Measurements from ENCODE around the gene ERFL.

GRCh38 chr19:41928754-41929535 is 696 bp upstream of the ERFL start:
- TF ChIP-seq TAF1 (IDR thresholded peaks at IDR 0.05; ENCODE audit: low read depth) (no peak), CEBPB (IDR thresholded peaks at IDR 0.05) (no peak), EGR1 (IDR thresholded peaks at IDR 0.05) (no peak), REST (IDR thresholded peaks at IDR 0.05; ENCODE audit: low read depth) (no peak), EP300 (IDR thresholded peaks at IDR 0.05; ENCODE audit: borderline replicate concordance) (no peak), YY1 (IDR thresholded peaks at IDR 0.05; ENCODE audit: low read depth) (no peak), FOXM1 (IDR thresholded peaks at IDR 0.05; ENCODE audit: borderline replicate concordance, low read depth) (no peak), CREB1 (IDR thresholded peaks at IDR 0.05; ENCODE audit: low read depth) (no peak), RAD21 (IDR thresholded peaks at IDR 0.05; ENCODE audit: low read depth) (no peak), MAX (IDR thresholded peaks at IDR 0.05) (no peak), TEAD4 (IDR thresholded peaks at IDR 0.05) (no peak)

Data from Ishikawa (cell line).